ENCODE results near the gene PDGFC. TPM values are rescaled to one million over a fixed set of nuclear protein-coding genes. Genes with fewer than 3 reads are reported as not detected.

The PDGFC gene
- polyA plus RNA-seq, 3 donors = 2.5 to 5.0 (median 4.9) TPM

- no peak for DNase-seq
- H3K27me3 ChIP-seq (ENCODE audit: control insufficient read depth in 2 of 2, insufficient read depth in 2 of 2, low read length in 2 of 2) = no peaks in the 10 kb centered on the region
- H3K4me2 ChIP-seq (replicated peaks; ENCODE audit: extremely low read depth, low read length, poor library complexity, severe bottlenecking) = no peak overlapping the region
- no peak overlapping the region for H3K4me3 ChIP-seq (replicated peaks in 1 of 3; ENCODE audit: low read depth in 2 of 3, low read length in 3 of 3)
- no peaks in the 10 kb centered on the region for H3K4me1 ChIP-seq (ENCODE audit: control insufficient read depth in 1 of 2, insufficient read depth in 2 of 2, low read length in 2 of 2)
- no peak overlapping the region for H3K27ac ChIP-seq (ENCODE audit: low read depth in 1 of 2, low read length in 2 of 2)
- H3K79me2 ChIP-seq (ENCODE audit: insufficient read depth, low read length) = no peaks in the 10 kb centered on the region
- Mint-ChIP-seq H3K27ac (no peak overlapping the region), H3K27me3 (ENCODE audit: low read depth in 3 of 3) (no peaks in the 10 kb centered on the region), H3K36me3 (no peaks in the 10 kb centered on the region), H3K4me3 (no peak overlapping the region), H3K4me1 (peaks cover 4% of the 10 kb centered on the region), H3K9me3 (peaks cover 0 to 10% (median 3%) of the 10 kb centered on the region in 7 donors)
- no peak for TF ChIP-seq CTCF (IDR thresholded peaks at IDR 0.05)
- H3K36me3 ChIP-seq (replicated peaks in 1 of 2; ENCODE audit: control insufficient read depth in 1 of 2, insufficient read depth in 2 of 2, low read length in 2 of 2) = no peaks in the 10 kb centered on the region
- intact Hi-C loops (cut with micrococcal nuclease) = no loop called here
- H3K9ac ChIP-seq (ENCODE audit: insufficient read depth, low read length, poor library complexity, severe bottlenecking) = no peak overlapping the region
- no peak overlapping the region for H2AFZ ChIP-seq (ENCODE audit: insufficient read depth, low read depth, low read length, poor library complexity, severe bottlenecking)
- no peaks in the 10 kb centered on the region for H3K9me3 ChIP-seq (replicated peaks in 1 of 2; ENCODE audit: control insufficient read depth in 1 of 2, insufficient read depth in 1 of 2, low read length in 2 of 2)
- no peaks in the 10 kb centered on the region for H4K20me1 ChIP-seq (ENCODE audit: insufficient read depth, low read length)
These were observed 40.7 kb upstream of the PDGFC start for GRCh38 chr4:157012296-157012695.

GRCh38 chr4:157010630-157011029 is 39.0 kb upstream of the PDGFC start:
- WGBS (ENCODE audit: insufficient coverage) = no CpG with 5 or more reads among the region's 2 CpGs
- H3K4me1 ChIP-seq (ENCODE audit: control insufficient read depth in 1 of 2, insufficient read depth in 2 of 2, low read length in 2 of 2) = no peaks in the 10 kb centered on the region
- no peak for TF ChIP-seq CTCF (IDR thresholded peaks at IDR 0.05)
- Mint-ChIP-seq H3K27ac (no peak overlapping the region), H3K36me3 (no peaks in the 10 kb centered on the region), H3K4me3 (no peak overlapping the region), H3K9me3 (peaks cover 0 to 10% (median 3%) of the 10 kb centered on the region in 7 donors), H3K4me1 (peaks cover 4% of the 10 kb centered on the region), H3K27me3 (ENCODE audit: low read depth in 3 of 3) (no peaks in the 10 kb centered on the region)
- no peak overlapping the region for H2AFZ ChIP-seq (ENCODE audit: insufficient read depth, low read depth, low read length, poor library complexity, severe bottlenecking)
- H3K27ac ChIP-seq (ENCODE audit: low read depth in 1 of 2, low read length in 2 of 2) = no peak overlapping the region
- DNase-seq = no peak
- H3K9me3 ChIP-seq (replicated peaks in 1 of 2; ENCODE audit: control insufficient read depth in 1 of 2, insufficient read depth in 1 of 2, low read length in 2 of 2) = no peaks in the 10 kb centered on the region
- H4K20me1 ChIP-seq (ENCODE audit: insufficient read depth, low read length) = no peaks in the 10 kb centered on the region
- intact Hi-C loops (cut with micrococcal nuclease) = no loop called here
- no peak overlapping the region for H3K4me3 ChIP-seq (replicated peaks in 1 of 3; ENCODE audit: low read depth in 2 of 3, low read length in 3 of 3)
- H3K36me3 ChIP-seq (replicated peaks in 1 of 2; ENCODE audit: control insufficient read depth in 1 of 2, insufficient read depth in 2 of 2, low read length in 2 of 2) = no peaks in the 10 kb centered on the region
- no peak overlapping the region for H3K4me2 ChIP-seq (replicated peaks; ENCODE audit: extremely low read depth, low read length, poor library complexity, severe bottlenecking)
- H3K79me2 ChIP-seq (ENCODE audit: insufficient read depth, low read length) = no peaks in the 10 kb centered on the region
- H3K9ac ChIP-seq (ENCODE audit: insufficient read depth, low read length, poor library complexity, severe bottlenecking) = no peak overlapping the region
- no peaks in the 10 kb centered on the region for H3K27me3 ChIP-seq (ENCODE audit: control insufficient read depth in 2 of 2, insufficient read depth in 2 of 2, low read length in 2 of 2)

Data from CD14-positive monocyte (primary cell).